ENCODE measurements around the gene ADCY2. TPM values are rescaled to one million over a fixed set of nuclear protein-coding genes. Genes with fewer than 3 reads are reported as not detected.

Gene ADCY2
- total and polyA plus RNA-seq, 7 experiments from 2014 or later = not detected

- intact Hi-C loops (cut with micrococcal nuclease) = no loop called here
- H3K27me3 ChIP-seq (ENCODE audit: control insufficient read depth in 2 of 2, insufficient read depth in 2 of 2, low read length in 2 of 2) = no peaks in the 10 kb centered on the region
- peaks cover 0 to 1% (median 0%) of the 10 kb centered on the region in 7 donors for H3K4me1 Mint-ChIP-seq
- H3K4me1 ChIP-seq (ENCODE audit: control insufficient read depth in 2 of 2, insufficient read depth in 2 of 2, low read length in 2 of 2) = no peaks in the 10 kb centered on the region
- H3K27ac Mint-ChIP-seq = no peak overlapping the region
- peaks cover 0 to 8% (median 0%) of the 10 kb centered on the region in 5 donors for H3K36me3 Mint-ChIP-seq
- no peak overlapping the region for H3K4me3 Mint-ChIP-seq
- DNase-seq (no peak), ATAC-seq (no peak)
- H3K27ac ChIP-seq (ENCODE audit: low read depth, low read length) = no peak overlapping the region
- ChIA-PET CTCF (no interaction called here), POLR2A (no interaction called here)
- no peaks in the 10 kb centered on the region for H3K9me3 ChIP-seq (ENCODE audit: control insufficient read depth in 2 of 3, low read length in 3 of 3)
- H3K9me3 Mint-ChIP-seq = peaks cover 0 to 12% (median 2%) of the 10 kb centered on the region in 11 donors
- peaks cover 0 to 8% (median 0%) of the 10 kb centered on the region in 5 donors for H3K27me3 Mint-ChIP-seq
- H3K36me3 ChIP-seq (ENCODE audit: control insufficient read depth in 2 of 3, insufficient read depth in 3 of 3, low read length in 3 of 3) = no peaks in the 10 kb centered on the region
- no peak overlapping the region for H3K4me3 ChIP-seq (ENCODE audit: low read length)
Measured at GRCh38 chr5:7493622-7494021, 97.7 kb downstream of the ADCY2 start.

DNA sequence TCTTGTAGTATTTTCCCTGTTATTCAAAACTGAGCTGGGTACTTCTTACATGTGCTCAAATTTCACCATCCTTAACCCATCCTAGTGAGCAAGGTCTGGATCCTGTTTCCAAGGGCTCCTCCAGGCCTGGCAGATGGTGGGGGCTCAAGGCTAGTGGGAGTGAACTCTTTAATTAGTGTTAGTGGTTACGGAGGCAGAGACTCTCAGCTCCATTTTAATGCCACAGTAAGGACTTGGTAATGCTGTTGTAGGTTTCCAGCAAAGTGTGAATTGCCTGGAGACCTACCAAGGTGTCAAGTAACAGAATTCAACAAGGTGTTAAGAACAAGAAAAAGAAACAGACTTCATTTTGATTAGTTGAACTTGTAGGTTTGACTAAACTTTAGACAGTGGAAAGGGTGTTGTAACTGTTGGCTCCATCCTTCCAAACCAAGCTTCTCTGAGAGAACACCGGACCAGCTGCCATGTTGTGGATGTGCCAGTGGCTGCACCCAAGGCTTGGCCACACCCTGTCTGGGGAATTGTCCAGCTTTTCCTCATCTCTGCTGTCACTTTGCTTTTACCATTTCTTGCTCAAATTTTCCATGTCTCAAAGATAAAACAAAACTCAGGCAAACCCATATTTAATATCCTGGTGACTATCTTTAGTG, 98.7 kb downstream of the ADCY2 start:
- no peaks in the 10 kb centered on the region for H3K4me1 ChIP-seq (ENCODE audit: control insufficient read depth in 2 of 2, insufficient read depth in 2 of 2, low read length in 2 of 2)
- H3K9me3 ChIP-seq (ENCODE audit: control insufficient read depth in 2 of 3, low read length in 3 of 3) = no peaks in the 10 kb centered on the region
- ChIA-PET CTCF (no interaction called here), POLR2A (no interaction called here)
- no peak overlapping the region for H3K4me3 ChIP-seq (ENCODE audit: low read length)
- peaks cover 0 to 8% (median 0%) of the 10 kb centered on the region in 5 donors for H3K27me3 Mint-ChIP-seq
- DNase-seq = no peak
- intact Hi-C loops (cut with micrococcal nuclease) = no loop called here
- peaks cover 0 to 1% (median 0%) of the 10 kb centered on the region in 5 donors for H3K36me3 Mint-ChIP-seq
- ATAC-seq = no peak
- H3K27me3 ChIP-seq (ENCODE audit: control insufficient read depth in 2 of 2, insufficient read depth in 2 of 2, low read length in 2 of 2) = no peaks in the 10 kb centered on the region
- peaks cover 0 to 1% (median 0%) of the 10 kb centered on the region in 7 donors for H3K4me1 Mint-ChIP-seq
- no peak overlapping the region for H3K4me3 Mint-ChIP-seq
- H3K27ac ChIP-seq (ENCODE audit: low read depth, low read length) = no peak overlapping the region
- no peaks in the 10 kb centered on the region for H3K36me3 ChIP-seq (ENCODE audit: control insufficient read depth in 2 of 3, insufficient read depth in 3 of 3, low read length in 3 of 3)
- H3K27ac Mint-ChIP-seq = no peak overlapping the region
- H3K9me3 Mint-ChIP-seq = peaks cover 0 to 5% (median 0%) of the 10 kb centered on the region in 11 donors

DNA sequence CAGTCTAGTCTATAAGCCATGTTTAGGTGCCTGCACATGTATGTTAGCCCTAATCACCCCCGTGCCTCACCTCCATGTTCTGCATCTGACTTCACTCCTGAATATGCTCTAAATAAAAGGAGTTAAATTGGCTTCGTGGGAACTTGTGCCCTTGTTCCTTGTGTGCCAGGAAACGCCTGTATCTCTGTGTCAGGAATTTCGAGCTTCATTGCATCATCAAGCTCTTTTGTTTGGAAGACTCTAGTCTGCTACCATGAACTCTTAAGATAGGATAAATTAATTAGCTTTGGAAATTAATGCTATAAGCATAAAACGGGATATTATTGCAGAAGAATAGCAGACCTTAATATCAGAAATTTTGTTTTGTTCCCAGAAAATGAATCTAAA, 99.2 kb downstream of the ADCY2 start:
- Mint-ChIP-seq H3K36me3 (no peaks in the 10 kb centered on the region), H3K4me1 (no peaks in the 10 kb centered on the region), H3K9me3 (peaks cover 0 to 5% (median 0%) of the 10 kb centered on the region in 11 donors), H3K27me3 (peaks cover 0 to 8% (median 0%) of the 10 kb centered on the region in 5 donors), H3K27ac (no peak overlapping the region), H3K4me3 (no peak overlapping the region)
- ATAC-seq (no peak), DNase-seq (no peak)
- Histone ChIP-seq H3K9me3 (ENCODE audit: control insufficient read depth in 2 of 3, low read length in 3 of 3) (no peaks in the 10 kb centered on the region), H3K27me3 (ENCODE audit: control insufficient read depth in 2 of 2, insufficient read depth in 2 of 2, low read length in 2 of 2) (no peaks in the 10 kb centered on the region), H3K36me3 (ENCODE audit: control insufficient read depth in 2 of 3, insufficient read depth in 3 of 3, low read length in 3 of 3) (no peaks in the 10 kb centered on the region), H3K4me3 (ENCODE audit: low read length) (no peak overlapping the region), H3K27ac (ENCODE audit: low read depth, low read length) (no peak overlapping the region), H3K4me1 (ENCODE audit: control insufficient read depth in 2 of 2, insufficient read depth in 2 of 2, low read length in 2 of 2) (no peaks in the 10 kb centered on the region)
- POLR2A ChIA-PET = no interaction called here
- CTCF ChIA-PET = no interaction called here
- intact Hi-C loops (cut with micrococcal nuclease) = no loop called here

GRCh38 chr5:7500256-7500655, 104.3 kb downstream of the ADCY2 start:
- ATAC-seq (no peak), DNase-seq (no peak)
- no peaks in the 10 kb centered on the region for H3K4me1 ChIP-seq (ENCODE audit: control insufficient read depth in 2 of 2, insufficient read depth in 2 of 2, low read length in 2 of 2)
- POLR2A ChIA-PET = no interaction called here
- no peak overlapping the region for H3K27ac ChIP-seq (ENCODE audit: low read depth, low read length)
- no peak overlapping the region for H3K27ac Mint-ChIP-seq
- peaks cover 0 to 9% (median 2%) of the 10 kb centered on the region in 11 donors for H3K9me3 Mint-ChIP-seq
- H3K36me3 ChIP-seq (ENCODE audit: control insufficient read depth in 2 of 3, insufficient read depth in 3 of 3, low read length in 3 of 3) = no peaks in the 10 kb centered on the region
- H3K27me3 ChIP-seq (ENCODE audit: control insufficient read depth in 2 of 2, insufficient read depth in 2 of 2, low read length in 2 of 2) = no peaks in the 10 kb centered on the region
- intact Hi-C loops (cut with micrococcal nuclease) = no loop called here
- H3K36me3 Mint-ChIP-seq = no peaks in the 10 kb centered on the region
- CTCF ChIA-PET = no interaction called here
- no peaks in the 10 kb centered on the region for H3K4me1 Mint-ChIP-seq
- no peak overlapping the region for H3K4me3 Mint-ChIP-seq
- H3K27me3 Mint-ChIP-seq = peaks cover 0 to 8% (median 5%) of the 10 kb centered on the region in 5 donors
- no peak overlapping the region for H3K4me3 ChIP-seq (ENCODE audit: low read length)
- H3K9me3 ChIP-seq (ENCODE audit: control insufficient read depth in 2 of 3, low read length in 3 of 3) = no peaks in the 10 kb centered on the region

DNA sequence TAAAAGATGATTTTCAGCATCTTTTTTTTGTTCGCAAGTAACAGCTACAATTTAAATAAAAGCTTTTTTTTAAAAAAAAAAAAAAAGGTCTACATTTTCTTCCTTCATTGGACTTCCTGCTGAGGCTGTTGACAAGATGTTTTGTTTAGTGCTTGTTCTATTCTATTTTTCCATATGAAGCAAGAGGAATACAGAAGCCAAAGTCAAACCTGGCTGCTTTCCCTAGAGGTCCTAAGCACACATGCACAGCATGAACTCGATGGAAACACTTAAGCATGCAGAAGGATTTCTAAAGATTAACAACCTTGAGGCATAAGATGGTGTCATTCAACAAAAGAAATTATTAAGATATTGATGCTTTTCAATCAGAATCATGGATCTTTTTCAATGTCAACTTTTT, 105.1 kb downstream of the ADCY2 start:
- Mint-ChIP-seq H3K4me3 (no peak overlapping the region), H3K36me3 (no peaks in the 10 kb centered on the region), H3K4me1 (no peaks in the 10 kb centered on the region), H3K27me3 (peaks cover 0 to 8% (median 5%) of the 10 kb centered on the region in 5 donors), H3K9me3 (peaks cover 0 to 9% (median 2%) of the 10 kb centered on the region in 11 donors), H3K27ac (no peak overlapping the region)
- ChIA-PET CTCF (no interaction called here), POLR2A (no interaction called here)
- ATAC-seq (no peak), DNase-seq (no peak)
- H3K36me3 ChIP-seq (ENCODE audit: control insufficient read depth in 2 of 3, insufficient read depth in 3 of 3, low read length in 3 of 3) = no peaks in the 10 kb centered on the region
- H3K27me3 ChIP-seq (ENCODE audit: control insufficient read depth in 2 of 2, insufficient read depth in 2 of 2, low read length in 2 of 2) = no peaks in the 10 kb centered on the region
- H3K9me3 ChIP-seq (ENCODE audit: control insufficient read depth in 2 of 3, low read length in 3 of 3) = no peaks in the 10 kb centered on the region
- H3K4me3 ChIP-seq (ENCODE audit: low read length) = no peak overlapping the region
- no peak overlapping the region for H3K27ac ChIP-seq (ENCODE audit: low read depth, low read length)
- H3K4me1 ChIP-seq (ENCODE audit: control insufficient read depth in 2 of 2, insufficient read depth in 2 of 2, low read length in 2 of 2) = no peaks in the 10 kb centered on the region
- intact Hi-C loops (cut with micrococcal nuclease) = no loop called here

- H3K9me3 ChIP-seq (ENCODE audit: control insufficient read depth in 2 of 3, low read length in 3 of 3) = no peaks in the 10 kb centered on the region
- intact Hi-C loops (cut with micrococcal nuclease) = no loop called here
- ChIA-PET CTCF (no interaction called here), POLR2A (no interaction called here)
- H3K4me3 Mint-ChIP-seq = no peak overlapping the region
- H3K36me3 Mint-ChIP-seq = no peaks in the 10 kb centered on the region
- peaks cover 0 to 9% (median 2%) of the 10 kb centered on the region in 11 donors for H3K9me3 Mint-ChIP-seq
- no peak overlapping the region for H3K27ac Mint-ChIP-seq
- H3K27me3 ChIP-seq (ENCODE audit: control insufficient read depth in 2 of 2, insufficient read depth in 2 of 2, low read length in 2 of 2) = no peaks in the 10 kb centered on the region
- peaks cover 0 to 6% (median 0%) of the 10 kb centered on the region in 5 donors for H3K27me3 Mint-ChIP-seq
- no peak for DNase-seq
- no peak for ATAC-seq
- H3K4me3 ChIP-seq (ENCODE audit: low read length) = no peak overlapping the region
- no peak overlapping the region for H3K27ac ChIP-seq (ENCODE audit: low read depth, low read length)
- H3K4me1 ChIP-seq (ENCODE audit: control insufficient read depth in 2 of 2, insufficient read depth in 2 of 2, low read length in 2 of 2) = no peaks in the 10 kb centered on the region
- H3K4me1 Mint-ChIP-seq = no peaks in the 10 kb centered on the region
- H3K36me3 ChIP-seq (ENCODE audit: control insufficient read depth in 2 of 3, insufficient read depth in 3 of 3, low read length in 3 of 3) = no peaks in the 10 kb centered on the region
Measured at GRCh38 chr5:7503564-7503963, 107.6 kb downstream of the ADCY2 start.

DNA sequence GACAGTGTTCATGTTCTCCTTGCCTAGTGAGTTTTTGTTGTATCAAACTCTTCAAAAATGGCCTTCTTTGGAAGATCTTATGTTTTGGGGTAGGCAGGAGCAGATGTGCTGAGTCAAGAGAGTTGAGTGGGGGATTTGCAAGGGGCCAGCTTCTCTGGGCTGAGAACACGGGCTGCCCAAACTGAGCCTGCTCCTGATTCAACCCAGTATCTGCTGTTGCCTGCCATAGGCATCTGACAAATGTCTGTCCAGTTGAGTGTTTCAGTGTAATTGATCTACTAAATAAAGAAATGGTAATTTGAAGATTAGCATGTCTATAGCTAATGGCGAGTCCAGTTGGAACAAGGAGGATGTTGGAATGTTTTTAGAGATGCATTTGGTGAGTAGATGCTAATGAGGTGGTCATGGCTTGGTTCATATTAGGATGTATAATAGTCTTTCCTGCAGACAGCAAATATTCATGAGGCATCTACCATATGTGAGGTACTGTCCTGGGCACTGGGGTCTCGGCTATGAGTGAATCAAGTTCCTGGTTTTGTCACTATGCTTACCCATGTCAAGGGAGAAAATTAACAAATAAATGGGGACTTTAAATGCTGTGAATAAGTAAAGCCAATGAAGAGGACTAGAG, 119.5 kb downstream of the ADCY2 start:
- ChIA-PET CTCF (no interaction called here), POLR2A (no interaction called here)
- DNase-seq (no peak), ATAC-seq (no peak)
- H3K27me3 ChIP-seq (ENCODE audit: control insufficient read depth in 2 of 2, insufficient read depth in 2 of 2, low read length in 2 of 2) = no peaks in the 10 kb centered on the region
- H3K4me1 ChIP-seq (ENCODE audit: control insufficient read depth in 2 of 2, insufficient read depth in 2 of 2, low read length in 2 of 2) = no peaks in the 10 kb centered on the region
- intact Hi-C loops (cut with micrococcal nuclease) = no loop called here
- no peaks in the 10 kb centered on the region for H3K4me1 Mint-ChIP-seq
- H3K27ac ChIP-seq (ENCODE audit: low read depth, low read length) = no peak overlapping the region
- H3K36me3 Mint-ChIP-seq = no peaks in the 10 kb centered on the region
- H3K36me3 ChIP-seq (ENCODE audit: control insufficient read depth in 2 of 3, insufficient read depth in 3 of 3, low read length in 3 of 3) = no peaks in the 10 kb centered on the region
- no peak overlapping the region for H3K4me3 Mint-ChIP-seq
- H3K9me3 Mint-ChIP-seq = peaks cover 0 to 12% (median 2%) of the 10 kb centered on the region in 11 donors
- H3K27me3 Mint-ChIP-seq = peaks cover 0 to under 1% (median 0%) of the 10 kb centered on the region in 5 donors
- no peak overlapping the region for H3K27ac Mint-ChIP-seq
- no peaks in the 10 kb centered on the region for H3K9me3 ChIP-seq (ENCODE audit: control insufficient read depth in 2 of 3, low read length in 3 of 3)
- H3K4me3 ChIP-seq (ENCODE audit: low read length) = no peak overlapping the region

All from naive thymus-derived CD4-positive, alpha-beta T cell (primary cell).